ENCODE measurements around the gene SH3PXD2A.

GRCh38 chr10:103643381-103643780, 212.0 kb downstream of the SH3PXD2A start:
- TF ChIP-seq CTCF (tag by site-specific recombination; IDR thresholded peaks at IDR 0.05) (no peak), PRDM10 (tag by site-specific recombination; IDR thresholded peaks at IDR 0.05) (no peak), ZNF175 (tag by site-specific recombination; IDR thresholded peaks at IDR 0.05) (no peak), ZNF785 (tag by site-specific recombination; IDR thresholded peaks at IDR 0.05) (no peak), ZBTB11 (tag by site-specific recombination; conservative IDR thresholded peaks at IDR 0.05; ENCODE audit: low read depth) (no peak), ZBTB26 (tag by site-specific recombination; optimal IDR thresholded peaks at IDR 0.05) (no peak), ZNF555 (tag by site-specific recombination; conservative IDR thresholded peaks at IDR 0.05) (no peak)
